Ectodermal cell (in vitro differentiated cells): ENCODE data around the gene HPN.
"Not testable (repeated sequence)": the region's sequence is repeated elsewhere in the genome, so short reads cannot be mapped to it uniquely, and the experiment has no call there.

ENCODE experiments used
- H3K27ac ChIP-seq: 2 replicates; pipeline ENCODE4 v1.7.0; 2013; ENCODE audit warnings: mild to moderate bottlenecking, low read depth, low read length; ENCODE audit not compliant: insufficient read depth, poor library complexity, severe bottlenecking
- H3K27me3 ChIP-seq: 2 replicates; pipeline ENCODE4 v1.7.0; 2013; ENCODE audit warnings: mild to moderate bottlenecking, low read length; ENCODE audit not compliant: insufficient read depth, control insufficient read depth, poor library complexity, severe bottlenecking
- H3K36me3 ChIP-seq: one replicate; pipeline ENCODE4 v1.7.0; 2013; ENCODE audit warnings: low read length; ENCODE audit not compliant: control insufficient read depth, insufficient read depth
- H3K4me1 ChIP-seq: one replicate; pipeline ENCODE4 v1.7.0; 2013; ENCODE audit warnings: low read length; ENCODE audit not compliant: control insufficient read depth, insufficient read depth
- H3K4me3 ChIP-seq: 2 replicates; pipeline ENCODE4 v1.7.0; 2013; ENCODE audit warnings: low read depth, low read length, control low read depth; ENCODE audit not compliant: insufficient read depth
- H3K9me3 ChIP-seq: 2 replicates; pipeline ENCODE4 v1.7.0; 2013; ENCODE audit warnings: mild to moderate bottlenecking, low read length, moderate library complexity; ENCODE audit not compliant: control insufficient read depth
- WGBS, 2 experiments: methylation state at CpG; one replicate each; pipeline ENCODE4 v1.1.7; 2013; ENCODE audit warnings: missing lambda C conversion rate in 2 of 2; 5-methylcytosine and 5-hydroxymethylcytosine counted together

Gene HPN

DNA sequence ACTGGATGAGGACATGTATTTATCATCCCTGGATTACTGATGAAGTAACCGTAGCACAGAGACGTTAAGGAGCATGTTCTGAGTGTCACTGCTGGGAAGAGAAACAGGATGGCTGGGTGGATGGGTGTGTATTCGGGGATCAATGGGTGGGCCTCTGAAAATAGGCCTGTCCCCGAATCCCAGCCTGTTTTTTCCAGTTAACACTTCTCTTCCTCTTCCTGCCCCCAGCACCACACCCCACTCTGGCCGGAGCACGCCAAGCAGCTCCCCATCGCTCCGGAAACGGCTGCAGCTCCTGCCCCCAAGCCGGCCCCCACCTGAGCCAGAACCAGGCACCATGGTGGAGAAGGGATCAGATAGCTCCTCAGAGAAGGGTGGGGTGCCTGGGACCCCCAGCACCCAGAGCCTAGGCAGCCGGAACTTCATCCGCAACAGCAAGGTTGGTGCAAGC is 32.6 kb upstream of the HPN start:
- Histone ChIP-seq H3K27ac (no peak overlapping the region), H3K4me3 (no peak overlapping the region), H3K27me3 (no peaks in the 10 kb centered on the region), H3K36me3 (peaks cover 42% of the 10 kb centered on the region), H3K9me3 (no peaks in the 10 kb centered on the region), H3K4me1 (no peaks in the 10 kb centered on the region)
- WGBS, 2 experiments, result 96 to 98% methylated on average over 12 of the region's 12 CpGs

DNA sequence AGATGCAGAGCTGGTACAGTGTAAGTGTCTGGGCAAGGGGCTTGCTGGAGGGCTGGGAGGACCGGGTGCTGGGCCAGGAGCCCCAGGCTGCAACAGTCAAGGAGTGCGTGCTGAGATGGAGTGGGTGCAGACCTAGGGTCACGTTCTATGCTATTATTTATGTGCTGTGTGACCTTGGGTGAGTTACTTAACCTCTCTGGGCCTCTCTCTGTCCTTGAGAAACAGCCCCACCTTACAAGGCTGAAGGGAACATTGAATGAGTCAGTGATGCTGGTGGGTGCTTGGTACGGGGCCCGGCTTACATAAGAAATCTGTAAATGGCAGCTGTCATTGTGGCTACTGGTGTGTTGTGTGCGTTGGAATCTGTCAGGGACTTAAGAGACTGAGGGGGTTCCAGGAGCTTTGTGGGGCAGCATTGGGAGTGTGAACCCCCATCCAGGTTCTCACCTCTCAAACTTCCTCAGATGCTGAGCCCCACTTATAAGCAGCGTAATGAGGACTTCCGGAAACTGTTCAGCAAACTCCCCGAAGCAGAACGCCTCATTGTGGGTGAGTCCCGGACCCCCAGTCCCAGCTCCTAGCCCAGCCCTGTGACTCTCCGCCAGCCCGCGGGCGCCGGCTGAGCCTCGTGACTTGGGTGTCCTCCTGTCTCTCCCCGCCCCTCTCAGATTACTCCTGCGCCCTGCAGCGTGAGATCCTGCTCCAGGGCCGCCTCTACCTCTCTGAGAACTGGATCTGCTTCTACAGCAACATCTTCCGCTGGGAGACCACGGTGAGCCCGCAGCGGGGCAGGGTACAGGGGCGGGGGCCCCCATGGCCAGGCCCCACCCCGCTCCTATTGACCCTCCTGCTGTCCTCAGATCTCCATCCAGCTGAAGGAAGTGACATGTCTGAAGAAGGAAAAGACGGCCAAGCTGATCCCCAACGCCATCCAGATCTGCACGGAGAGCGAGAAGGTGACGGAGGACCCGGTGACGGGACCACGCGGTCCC is 31.8 kb upstream of the HPN start:
- Histone ChIP-seq H3K4me3 (no peak overlapping the region), H3K4me1 (no peaks in the 10 kb centered on the region), H3K27ac (no peak overlapping the region), H3K27me3 (no peaks in the 10 kb centered on the region), H3K9me3 (no peaks in the 10 kb centered on the region), H3K36me3 (peaks cover 47% of the 10 kb centered on the region)
- 95% methylated on average over 36 of the region's 36 CpGs for WGBS, 2 experiments

- Histone ChIP-seq H3K27me3 (no peaks in the 10 kb centered on the region), H3K4me1 (no peaks in the 10 kb centered on the region), H3K36me3 (peaks cover 50% of the 10 kb centered on the region), H3K4me3 (no peak overlapping the region), H3K9me3 (no peaks in the 10 kb centered on the region), H3K27ac (no peak overlapping the region)
- 95% methylated on average over 13 of the region's 13 CpGs for WGBS, 2 experiments
These were observed 30.3 kb upstream of the HPN start for GRCh38 chr19:35011091-35011689.

GRCh38 chr19:35011737-35012682 is 29.5 kb upstream of the HPN start:
- Histone ChIP-seq H3K36me3 (peaks cover 54% of the 10 kb centered on the region), H3K4me3 (no peak overlapping the region), H3K9me3 (no peaks in the 10 kb centered on the region), H3K27ac (no peak overlapping the region), H3K27me3 (no peaks in the 10 kb centered on the region), H3K4me1 (no peaks in the 10 kb centered on the region)
- 95% methylated on average over 18 of the region's 18 CpGs for WGBS, 2 experiments

GRCh38 chr19:35013041-35013819 is 28.3 kb upstream of the HPN start:
- peaks cover 57% of the 10 kb centered on the region for H3K36me3 ChIP-seq

DNA sequence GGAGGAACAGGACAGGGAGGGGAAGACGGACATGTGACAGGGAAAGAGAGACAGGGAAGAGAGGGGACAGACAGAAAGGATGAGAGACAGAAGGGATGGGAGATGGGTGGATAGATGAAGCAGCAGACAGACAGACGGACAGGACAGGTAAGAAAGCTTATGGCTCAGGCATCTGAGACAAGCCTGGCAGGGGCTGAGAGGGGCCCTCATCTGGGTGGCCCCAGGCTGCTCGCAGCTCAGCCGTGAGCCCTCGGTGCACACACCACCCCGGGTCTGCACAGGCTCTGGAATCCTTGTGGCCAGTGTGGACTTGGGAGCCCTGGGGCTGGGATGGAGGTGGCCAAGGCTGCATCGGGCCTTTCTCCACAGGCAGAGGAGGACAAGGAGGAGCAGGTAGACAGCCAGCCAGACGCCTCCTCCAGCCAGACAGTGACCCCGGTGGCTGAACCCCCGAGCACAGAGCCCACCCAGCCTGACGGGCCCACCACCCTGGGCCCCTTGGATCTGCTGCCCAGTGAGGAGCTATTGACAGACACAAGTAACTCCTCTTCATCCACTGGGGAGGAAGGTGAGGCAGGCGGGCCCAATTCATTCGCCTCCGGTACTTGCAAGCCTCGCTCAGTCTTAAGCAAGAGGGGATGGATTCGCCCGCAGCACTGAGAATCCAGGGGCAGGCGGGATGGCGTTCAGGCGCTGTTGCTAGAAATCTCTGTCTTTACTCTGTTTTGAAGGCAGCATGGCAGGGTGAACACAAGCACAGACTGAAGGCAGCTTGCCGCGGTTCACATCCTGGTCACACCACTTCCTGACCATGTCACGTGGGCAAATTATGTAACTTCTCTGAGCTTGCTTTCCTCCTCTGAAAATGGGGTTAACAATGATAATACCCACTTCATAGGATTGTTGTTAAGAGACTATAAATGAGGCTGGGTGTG is 27.4 kb upstream of the HPN start:
- no peak overlapping the region for H3K4me3 ChIP-seq
- WGBS, 2 experiments, result 95 to 97% methylated on average over 23 of the region's 23 CpGs
- H3K36me3 ChIP-seq, result peaks cover 56% of the 10 kb centered on the region
- H3K27ac ChIP-seq, result no peak overlapping the region
- no peaks in the 10 kb centered on the region for H3K4me1 ChIP-seq
- no peaks in the 10 kb centered on the region for H3K9me3 ChIP-seq
- no peaks in the 10 kb centered on the region for H3K27me3 ChIP-seq

More at GRCh38 chr19:35013041-35013819, 28.3 kb upstream of the HPN start:
- Histone ChIP-seq H3K9me3 (no peaks in the 10 kb centered on the region), H3K27me3 (no peaks in the 10 kb centered on the region), H3K4me3 (no peak overlapping the region), H3K4me1 (no peaks in the 10 kb centered on the region), H3K27ac (no peak overlapping the region)
- WGBS, 2 experiments, result 76 to 78% methylated on average over 32 of the region's 32 CpGs

DNA sequence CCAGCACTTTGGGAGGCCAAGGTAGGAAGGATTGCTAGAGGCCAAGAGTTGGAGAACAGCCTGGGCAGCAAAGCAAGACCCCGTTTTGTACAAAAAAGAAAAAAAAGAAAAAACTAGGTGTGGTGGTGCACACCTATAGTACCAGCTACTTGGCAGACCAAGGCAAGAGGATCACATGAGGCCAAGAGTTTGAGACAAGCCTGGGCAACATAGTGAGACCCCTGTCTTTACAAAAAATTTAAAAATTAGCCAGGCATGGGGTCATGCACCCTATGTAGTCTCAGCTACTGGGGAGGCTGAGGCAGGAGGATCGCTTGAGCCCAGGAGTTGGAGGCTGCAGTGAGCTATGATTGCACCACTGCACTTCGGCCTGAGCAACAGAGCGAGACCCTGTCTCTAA is 26.7 kb upstream of the HPN start:
- H3K4me1 ChIP-seq, H3K4me3 ChIP-seq, H3K9me3 ChIP-seq, H3K27me3 ChIP-seq, H3K27ac ChIP-seq: not testable (repeated sequence)
- peaks cover 56% of the 10 kb centered on the region for H3K36me3 ChIP-seq
- 92 to 93% methylated on average over 4 of the region's 4 CpGs for WGBS, 2 experiments

GRCh38 chr19:35015270-35015953 is 26.1 kb upstream of the HPN start:
- peaks cover 53% of the 10 kb centered on the region for H3K36me3 ChIP-seq
- 91 to 94% methylated on average over 16 of the region's 16 CpGs for WGBS, 2 experiments
- H3K27me3 ChIP-seq, result no peaks in the 10 kb centered on the region
- no peaks in the 10 kb centered on the region for H3K4me1 ChIP-seq
- no peaks in the 10 kb centered on the region for H3K9me3 ChIP-seq
- H3K4me3 ChIP-seq, result no peak overlapping the region
- no peak overlapping the region for H3K27ac ChIP-seq
